GM12878 (cell line): ENCODE results near the gene TLR9. TPM values are rescaled to one million over a fixed set of nuclear protein-coding genes. Genes with fewer than 3 reads are reported as not detected.
A peak's percentile ranks its signal among the peaks of the same experiment; 100 is the strongest.

Experiments used
- CUX1 ChIP-seq: IDR thresholded peaks from 2 replicates; pipeline ENCODE4 v1.6.1; 2012; ENCODE audit warnings: improper control_type of control experiment, low read depth, low read length; ENCODE audit not compliant: insufficient replicate concordance
- EGR1 ChIP-seq, 2 experiments: IDR thresholded peaks; 1 replicate in 1 of 2; 2 replicates in 1 of 2; pipeline ENCODE4 v1.6.1; 2011 to 2012; ENCODE audit warnings: low read depth in 2 of 2, low read length in 2 of 2, borderline replicate concordance in 1 of 2, mild to moderate bottlenecking in 1 of 2, moderate library complexity in 1 of 2
- KDM1A ChIP-seq: fragments of 200-600 bp; sonication (generic); IDR thresholded peaks from 2 replicates; pipeline ENCODE4 v1.6.1; 2016; ENCODE audit warnings: borderline replicate concordance
- MTA3 ChIP-seq: IDR thresholded peaks from 2 replicates; pipeline ENCODE4 v1.6.1; 2012; ENCODE audit warnings: low read length, inconsistent platforms, borderline replicate concordance
- NFIC ChIP-seq: IDR thresholded peaks from 2 replicates; pipeline ENCODE4 v1.6.1; 2012; ENCODE audit warnings: low read depth, mild to moderate bottlenecking, inconsistent platforms, low read length, moderate library complexity
- RAD21 ChIP-seq: IDR thresholded peaks from 2 replicates; pipeline ENCODE4 v1.6.1; 2011; ENCODE audit warnings: mild to moderate bottlenecking, low read depth, low read length, moderate library complexity; ENCODE audit not compliant: insufficient read depth
- SUPT20H ChIP-seq: IDR thresholded peaks from 2 replicates; pipeline ENCODE4 v1.6.1; 2011; ENCODE audit warnings: low read depth, mild to moderate bottlenecking, low read length, moderate library complexity, borderline replicate concordance; ENCODE audit not compliant: control insufficient read depth
- ZNF24 ChIP-seq: fragments of 450-650 bp; IDR thresholded peaks from 2 replicates; pipeline ENCODE4 v1.6.1; 2017; ENCODE audit warnings: antibody characterized with exemption, mild to moderate bottlenecking
- ZNF592 ChIP-seq: fragments of 450-650 bp; IDR thresholded peaks from 2 replicates; pipeline ENCODE4 v1.6.1; 2017; ENCODE audit warnings: mild to moderate bottlenecking, moderate library complexity
- polyA plus RNA-seq, 11 experiments: library from polyadenylated mRNA; depleted of rRNA in 4 of 11; unstranded in 6 of 11; stranded (reverse) in 5 of 11; fragments of >200 nt; fragmentation: Nextera tagmentation in 4 of 11; fragmentation: Illumina TruSeq in 1 of 11; extraction: Ambion mirVana in 4 of 11; extraction: Trizol in 1 of 11; gene quantifications; 1 replicate in 1 of 11; 2 replicates in 10 of 11; pipeline versions ENCODE4 v1.2.1 to v1.2.3, GENCODE V29; 2011 to 2016; ENCODE audit warnings: inconsistent platforms in 2 of 11, missing spikeins in 2 of 11, low read depth in 1 of 11
- total RNA-seq, 4 experiments: library from RNA; depleted of rRNA in 3 of 4; stranded (reverse); fragments of >200 nt in 3 of 4; fragmentation: Illumina TruSeq in 1 of 4; extraction: Trizol in 1 of 4; gene quantifications; 2 replicates each; pipeline versions ENCODE4 v1.2.1 to v1.2.3, GENCODE V29; 2013 to 2021
- TF ChIP-seq, protein P1 (sequence below): fragments of 450-650 bp; IDR thresholded peaks from 2 replicates; pipeline ENCODE4 v1.6.1; 2017; ENCODE audit warnings: antibody characterized with exemption, mild to moderate bottlenecking, moderate library complexity

The TLR9 gene
- total and polyA plus RNA-seq, 10 of the 15 experiments (the other 5 are each of a cell fraction or from before 2014, with no cell fraction given), result 0.10 to 4.8 (median 0.53) TPM; not detected in 1

DNA sequence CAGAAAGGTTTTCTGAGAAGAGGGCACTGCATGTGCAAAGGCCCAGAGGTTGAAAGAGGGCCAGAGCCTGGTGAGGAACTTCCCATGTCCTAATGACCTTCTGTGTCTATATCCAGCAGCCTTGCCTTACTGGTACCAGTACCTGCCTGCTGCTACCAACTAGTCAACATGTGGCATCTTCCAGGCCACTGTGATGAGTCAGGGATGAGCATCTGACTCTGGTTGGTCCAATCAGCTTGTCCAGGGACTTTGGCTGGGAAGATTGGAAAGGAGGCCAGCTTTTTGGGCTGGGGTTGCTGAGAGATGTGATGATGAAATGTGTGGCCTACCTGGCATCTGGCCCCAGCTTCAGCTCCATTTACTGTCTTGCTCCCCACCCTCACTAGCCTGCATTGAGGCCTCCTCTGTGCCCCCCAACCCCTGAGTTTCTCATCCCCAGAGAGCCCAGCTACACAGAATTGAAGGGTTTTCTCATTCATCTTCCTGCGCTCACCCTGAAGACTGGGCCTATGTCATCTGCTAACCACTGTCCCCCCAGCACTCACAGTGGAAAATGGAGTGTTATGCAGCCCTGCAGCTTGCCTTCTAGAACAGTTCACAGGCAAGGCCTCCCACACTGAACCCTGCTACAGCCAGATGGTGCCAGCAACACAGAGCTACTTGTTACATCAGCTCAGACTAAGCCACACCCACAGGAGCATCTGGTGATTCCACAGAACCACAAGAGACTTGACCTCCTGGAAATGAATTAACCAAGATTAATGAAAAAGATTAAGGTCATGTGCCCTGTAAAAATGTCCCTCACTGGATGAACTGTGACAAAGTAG, 14.8 kb upstream of the TLR9 start (continued):
- TF ChIP-seq CUX1 (no peak), MTA3 (no peak), SUPT20H (no peak), ZNF592 (no peak), NFIC (no peak), KDM1A (no peak), EGR1 (IDR thresholded peaks at IDR 0.05; ENCODE audit: borderline replicate concordance in 1 of 2, low read depth in 2 of 2, low read length in 2 of 2) (no peak), RAD21 (peak; percentile 30; the same call in 1 of the 2 replicates), ZNF24 (no peak)
- TF ChIP-seq, protein P1, sequence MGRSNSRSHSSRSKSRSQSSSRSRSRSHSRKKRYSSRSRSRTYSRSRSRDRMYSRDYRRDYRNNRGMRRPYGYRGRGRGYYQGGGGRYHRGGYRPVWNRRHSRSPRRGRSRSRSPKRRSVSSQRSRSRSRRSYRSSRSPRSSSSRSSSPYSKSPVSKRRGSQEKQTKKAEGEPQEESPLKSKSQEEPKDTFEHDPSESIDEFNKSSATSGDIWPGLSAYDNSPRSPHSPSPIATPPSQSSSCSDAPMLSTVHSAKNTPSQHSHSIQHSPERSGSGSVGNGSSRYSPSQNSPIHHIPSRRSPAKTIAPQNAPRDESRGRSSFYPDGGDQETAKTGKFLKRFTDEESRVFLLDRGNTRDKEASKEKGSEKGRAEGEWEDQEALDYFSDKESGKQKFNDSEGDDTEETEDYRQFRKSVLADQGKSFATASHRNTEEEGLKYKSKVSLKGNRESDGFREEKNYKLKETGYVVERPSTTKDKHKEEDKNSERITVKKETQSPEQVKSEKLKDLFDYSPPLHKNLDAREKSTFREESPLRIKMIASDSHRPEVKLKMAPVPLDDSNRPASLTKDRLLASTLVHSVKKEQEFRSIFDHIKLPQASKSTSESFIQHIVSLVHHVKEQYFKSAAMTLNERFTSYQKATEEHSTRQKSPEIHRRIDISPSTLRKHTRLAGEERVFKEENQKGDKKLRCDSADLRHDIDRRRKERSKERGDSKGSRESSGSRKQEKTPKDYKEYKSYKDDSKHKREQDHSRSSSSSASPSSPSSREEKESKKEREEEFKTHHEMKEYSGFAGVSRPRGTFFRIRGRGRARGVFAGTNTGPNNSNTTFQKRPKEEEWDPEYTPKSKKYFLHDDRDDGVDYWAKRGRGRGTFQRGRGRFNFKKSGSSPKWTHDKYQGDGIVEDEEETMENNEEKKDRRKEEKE, result no peak
- TF ChIP-seq, all 136 proteins: peak for 5
